Progenitor cell of endocrine pancreas (in vitro differentiated cells): ENCODE data around the gene PLOD3. TPM values are rescaled to one million over a fixed set of nuclear protein-coding genes. Genes with fewer than 3 reads are reported as not detected.

Experiments used
- DNase-seq: peaks from one replicate; pipeline ENCODE4 v3.0.0; 2021; ENCODE audit warnings: low spot score; ENCODE audit not compliant: unreplicated experiment
- H3K27ac Mint-ChIP-seq: 2 replicates; pipeline ENCODE4 v1.8.0; 2021; ENCODE audit warnings: mild to moderate bottlenecking, moderate library complexity, mixed read lengths
- H3K27me3 Mint-ChIP-seq: 2 replicates; pipeline ENCODE4 v1.8.0; 2021; ENCODE audit warnings: mixed read lengths
- H3K36me3 Mint-ChIP-seq: 2 replicates; pipeline ENCODE4 v1.8.0; 2022; ENCODE audit warnings: mixed read lengths; ENCODE audit not compliant: insufficient read depth
- H3K4me1 Mint-ChIP-seq: 2 replicates; pipeline ENCODE4 v1.8.0; 2021; ENCODE audit warnings: low read depth, mixed read lengths
- H3K4me3 Mint-ChIP-seq: 2 replicates; pipeline ENCODE4 v1.8.0; 2021; ENCODE audit warnings: low read depth, mild to moderate bottlenecking, moderate library complexity, mixed read lengths
- H3K9me3 Mint-ChIP-seq: 2 replicates; pipeline ENCODE4 v1.8.0; 2021; ENCODE audit warnings: low read depth, mixed read lengths
- total RNA-seq: library from RNA; stranded (reverse); gene quantifications from 2 replicates; pipeline ENCODE4 v1.2.1, GENCODE V29; 2021
- TF ChIP-seq, protein P1 (sequence below): fragments of 200-600 bp; sonication (generic); IDR thresholded peaks from one replicate; pipeline ENCODE4 v1.5.0; 2021; ENCODE audit warnings: antibody characterized with exemption, mild to moderate bottlenecking; ENCODE audit not compliant: unreplicated experiment

PLOD3 gene
- total RNA-seq, 1 donor from 2014 or later: 89.8 TPM

DNA sequence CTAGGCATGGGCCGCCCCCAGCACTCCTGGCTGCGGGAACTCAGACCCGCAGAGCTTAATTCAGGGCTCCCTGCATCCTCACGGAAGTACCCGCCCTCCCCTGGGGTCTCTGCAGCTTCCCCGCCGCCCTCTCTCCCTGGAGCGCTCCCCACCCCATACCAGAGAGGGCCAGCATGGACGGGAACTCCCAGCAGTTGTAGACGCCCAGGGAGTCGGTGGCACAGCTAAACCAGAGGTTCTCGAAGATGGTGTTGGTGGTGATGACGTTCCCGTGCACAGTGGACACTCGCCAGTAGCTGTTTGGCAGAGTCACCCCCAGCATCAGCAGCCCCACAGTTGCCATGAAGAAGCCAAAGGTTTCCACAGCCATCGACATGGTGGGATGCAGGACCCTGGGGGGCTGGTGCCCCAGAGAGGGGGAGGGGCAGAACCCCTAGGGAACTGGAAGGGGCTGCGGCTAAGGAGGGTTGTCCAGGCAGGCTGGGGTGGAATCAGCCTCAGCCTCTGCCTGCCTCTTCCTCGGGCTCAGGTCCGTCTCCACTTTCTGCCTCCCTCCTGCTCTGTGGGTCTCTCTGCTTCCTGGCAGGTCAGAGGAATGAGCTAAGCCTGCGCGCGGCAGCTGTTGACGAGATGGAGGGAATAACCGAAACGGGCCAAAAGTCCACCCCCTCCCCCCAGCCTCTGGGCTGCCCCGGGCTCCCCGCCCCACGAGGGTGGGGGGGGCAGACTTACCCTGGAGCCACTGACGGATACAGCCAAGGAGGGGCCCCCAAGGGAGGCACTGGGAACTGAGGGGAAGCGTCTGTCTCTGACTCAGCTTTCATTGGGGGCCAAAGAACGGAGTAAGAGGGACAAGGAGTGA is 20.1 kb upstream of the PLOD3 start, which contains the start of gene CLDN15:
TSS of gene CLDN15 (minus strand) at position 597 of the 862 bp plus-strand sequence. CDS start at position 376, 221 bp downstream.
- Mint-ChIP-seq H3K27me3 (no peaks in the 10 kb centered on the region), H3K36me3 (peaks cover 5% of the 10 kb centered on the region), H3K9me3 (no peaks in the 10 kb centered on the region), H3K4me1 (peaks cover 20% of the 10 kb centered on the region), H3K4me3 (no peak within 1 kb of the TSS), H3K27ac (peak within 1 kb of the TSS; percentile 90)
- TF ChIP-seq, protein P1, sequence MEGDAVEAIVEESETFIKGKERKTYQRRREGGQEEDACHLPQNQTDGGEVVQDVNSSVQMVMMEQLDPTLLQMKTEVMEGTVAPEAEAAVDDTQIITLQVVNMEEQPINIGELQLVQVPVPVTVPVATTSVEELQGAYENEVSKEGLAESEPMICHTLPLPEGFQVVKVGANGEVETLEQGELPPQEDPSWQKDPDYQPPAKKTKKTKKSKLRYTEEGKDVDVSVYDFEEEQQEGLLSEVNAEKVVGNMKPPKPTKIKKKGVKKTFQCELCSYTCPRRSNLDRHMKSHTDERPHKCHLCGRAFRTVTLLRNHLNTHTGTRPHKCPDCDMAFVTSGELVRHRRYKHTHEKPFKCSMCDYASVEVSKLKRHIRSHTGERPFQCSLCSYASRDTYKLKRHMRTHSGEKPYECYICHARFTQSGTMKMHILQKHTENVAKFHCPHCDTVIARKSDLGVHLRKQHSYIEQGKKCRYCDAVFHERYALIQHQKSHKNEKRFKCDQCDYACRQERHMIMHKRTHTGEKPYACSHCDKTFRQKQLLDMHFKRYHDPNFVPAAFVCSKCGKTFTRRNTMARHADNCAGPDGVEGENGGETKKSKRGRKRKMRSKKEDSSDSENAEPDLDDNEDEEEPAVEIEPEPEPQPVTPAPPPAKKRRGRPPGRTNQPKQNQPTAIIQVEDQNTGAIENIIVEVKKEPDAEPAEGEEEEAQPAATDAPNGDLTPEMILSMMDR: no peak
- DNase-seq: no peak

DNA sequence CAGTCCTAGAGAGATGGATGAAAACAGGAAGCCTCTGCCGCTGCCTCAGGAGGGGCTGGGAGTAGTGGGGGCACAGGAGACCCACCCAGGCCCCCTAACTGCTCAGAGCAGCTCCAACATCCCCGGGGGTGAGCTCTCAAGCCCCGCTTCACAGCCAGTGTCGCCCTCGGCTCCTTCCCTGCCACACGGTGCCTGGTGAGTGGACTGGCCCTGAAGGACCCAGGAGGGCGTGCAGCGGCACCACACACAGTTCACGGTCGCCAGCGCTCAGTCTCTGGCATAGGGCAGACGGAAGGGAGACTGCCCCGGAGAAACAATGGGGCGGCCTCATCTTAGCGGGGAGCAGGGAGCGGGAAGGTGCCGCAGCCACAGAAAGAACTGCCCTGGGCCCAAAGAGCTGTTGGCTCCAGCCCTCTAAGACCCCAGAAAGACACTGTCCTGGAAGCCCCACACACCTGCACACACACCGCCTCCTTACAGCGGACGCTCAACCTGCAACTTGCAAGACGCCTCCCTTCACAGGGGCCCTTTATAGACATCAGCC is 19.0 kb upstream of the PLOD3 start:
- Mint-ChIP-seq H3K4me3 (no peak overlapping the region), H3K27me3 (no peaks in the 10 kb centered on the region), H3K27ac (no peak overlapping the region), H3K9me3 (no peaks in the 10 kb centered on the region), H3K36me3 (peaks cover 5% of the 10 kb centered on the region), H3K4me1 (peaks cover 26% of the 10 kb centered on the region)
- TF ChIP-seq, protein P1: no peak
- no peak for DNase-seq

DNA sequence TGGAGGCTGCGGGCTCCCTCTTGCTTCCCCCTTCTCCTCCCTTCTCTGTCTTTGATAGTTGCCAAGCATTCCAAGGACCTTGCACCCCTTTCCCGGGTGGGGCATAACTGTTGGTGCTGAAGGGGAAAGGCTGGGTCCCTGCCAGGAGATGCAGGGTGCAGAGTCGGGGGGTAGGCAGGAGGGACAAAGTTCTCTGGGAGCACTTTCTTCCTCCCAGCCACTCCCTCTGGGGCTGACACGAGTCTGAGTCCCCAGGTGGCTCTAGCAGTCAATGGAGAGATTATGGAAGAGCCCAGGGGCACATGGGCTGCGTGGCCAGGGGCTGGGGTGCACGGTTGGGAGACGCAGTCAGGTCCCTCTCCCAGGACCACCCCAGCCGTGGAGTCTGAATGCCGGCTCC is 18.1 kb upstream of the PLOD3 start:
- no peaks in the 10 kb centered on the region for H3K9me3 Mint-ChIP-seq
- H3K27ac Mint-ChIP-seq: no peak overlapping the region
- TF ChIP-seq, protein P1: no peak
- no peak overlapping the region for H3K4me3 Mint-ChIP-seq
- no peaks in the 10 kb centered on the region for H3K27me3 Mint-ChIP-seq
- DNase-seq: no peak
- peaks cover 7% of the 10 kb centered on the region for H3K36me3 Mint-ChIP-seq
- H3K4me1 Mint-ChIP-seq: peaks cover 31% of the 10 kb centered on the region

DNA sequence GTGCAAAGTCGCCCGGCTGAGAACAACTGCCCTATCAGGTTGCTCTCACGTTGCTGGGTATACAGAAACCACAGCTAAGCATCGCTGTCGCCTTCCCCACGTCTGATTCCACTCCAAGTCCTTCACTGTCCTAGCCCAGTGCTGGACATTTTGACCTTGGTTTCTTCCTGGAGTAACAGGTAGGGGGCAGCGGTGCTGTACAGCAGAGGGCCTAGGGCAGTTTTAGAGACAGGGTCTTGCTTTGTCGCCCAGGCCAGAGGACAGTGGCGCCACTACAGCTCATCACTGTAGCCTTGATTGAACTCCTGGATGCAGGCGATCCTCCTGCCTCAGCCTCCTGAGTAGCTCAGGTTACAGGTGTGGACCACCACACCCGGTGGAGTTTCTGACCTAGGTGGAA is 17.7 kb upstream of the PLOD3 start:
- H3K27ac Mint-ChIP-seq: no peak overlapping the region
- H3K27me3 Mint-ChIP-seq: no peaks in the 10 kb centered on the region
- TF ChIP-seq, protein P1: peak; percentile 31
- H3K9me3 Mint-ChIP-seq: no peaks in the 10 kb centered on the region
- H3K36me3 Mint-ChIP-seq: peaks cover 7% of the 10 kb centered on the region
- peaks cover 32% of the 10 kb centered on the region for H3K4me1 Mint-ChIP-seq
- DNase-seq: no peak
- no peak overlapping the region for H3K4me3 Mint-ChIP-seq

DNA sequence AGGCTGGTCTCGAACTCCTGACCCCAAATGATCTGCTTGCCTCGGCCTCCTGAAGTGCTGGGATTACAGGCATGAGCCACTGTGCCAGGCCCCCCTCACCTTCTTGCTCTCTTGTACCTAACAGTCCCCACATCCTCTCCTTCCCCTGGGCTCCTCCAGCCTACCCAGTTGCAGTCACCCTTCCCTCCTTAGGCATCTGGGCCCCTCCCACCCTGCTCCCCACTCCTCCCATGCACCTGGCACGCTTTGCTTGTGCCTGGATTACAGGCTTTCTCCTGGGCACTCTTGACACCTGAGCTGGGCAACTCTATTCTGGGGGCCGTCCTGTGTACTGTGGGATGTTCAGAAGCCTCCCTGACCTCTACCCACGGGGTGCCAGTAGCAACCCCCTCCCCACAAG is 17.3 kb upstream of the PLOD3 start:
- peaks cover 32% of the 10 kb centered on the region for H3K4me1 Mint-ChIP-seq
- no peaks in the 10 kb centered on the region for H3K27me3 Mint-ChIP-seq
- H3K27ac Mint-ChIP-seq: no peak overlapping the region
- TF ChIP-seq, protein P1: no peak
- H3K36me3 Mint-ChIP-seq: peaks cover 7% of the 10 kb centered on the region
- H3K9me3 Mint-ChIP-seq: no peaks in the 10 kb centered on the region
- no peak overlapping the region for H3K4me3 Mint-ChIP-seq
- DNase-seq: no peak
